Activated CD4-positive, alpha-beta T cell treated with anti-CD3 and anti-CD28 coated beads, Interleukin-10, Interleukin-2, amounts not matched to agents 100 ng/mL and 50 ng/mL, durations not matched to agents 16 hours and 8 hours (primary cell): ENCODE results near the gene SDHC.
"Not testable (repeated sequence)": the region's sequence is repeated elsewhere in the genome, so short reads cannot be mapped to it uniquely, and the experiment has no call there.

Source experiments
- DNase-seq: peaks from one replicate; pipeline ENCODE4 v3.0.0-alpha.2; 2020

Gene SDHC

DNA sequence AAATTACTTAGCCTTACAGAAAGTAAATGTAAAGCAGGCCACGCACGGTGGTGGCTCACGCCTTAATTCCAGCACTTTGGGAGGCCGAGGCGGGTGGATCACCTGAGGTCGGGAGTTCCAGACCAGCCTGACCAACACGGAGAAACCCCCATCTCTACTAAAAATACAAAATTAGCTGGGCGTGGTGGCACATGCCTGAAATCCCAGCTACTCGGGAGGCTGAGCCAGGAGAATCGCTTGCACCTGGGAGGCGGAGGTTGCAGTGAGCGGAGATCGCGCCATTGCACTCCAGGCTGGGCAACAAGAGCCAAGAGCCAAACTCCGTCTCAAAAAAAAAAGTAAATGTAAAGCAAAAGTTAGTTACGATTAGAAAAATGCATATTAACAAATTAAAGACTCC lies 75.0 kb downstream of the SDHC start:
- DNase-seq = not testable (repeated sequence)

- DNase-seq = peak; percentile 95
Observed at GRCh38 chr1:161389691-161390558, 75.7 kb downstream of the SDHC start.

DNA sequence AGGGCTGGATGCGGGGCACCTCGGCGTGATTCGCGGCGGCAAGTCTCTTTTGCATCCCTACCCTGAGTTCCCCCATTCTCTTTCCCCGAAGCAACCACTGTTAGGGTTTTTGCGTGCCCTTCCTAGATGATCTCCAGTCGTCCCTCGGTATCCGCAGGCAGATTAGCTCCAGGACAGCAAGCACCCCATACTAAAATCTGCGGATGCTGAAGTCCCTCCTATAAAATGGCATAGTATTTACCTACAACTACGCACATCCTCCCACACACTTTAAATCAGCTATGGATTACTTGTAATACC lies 76.3 kb downstream of the SDHC start:
- no peak for DNase-seq

DNA sequence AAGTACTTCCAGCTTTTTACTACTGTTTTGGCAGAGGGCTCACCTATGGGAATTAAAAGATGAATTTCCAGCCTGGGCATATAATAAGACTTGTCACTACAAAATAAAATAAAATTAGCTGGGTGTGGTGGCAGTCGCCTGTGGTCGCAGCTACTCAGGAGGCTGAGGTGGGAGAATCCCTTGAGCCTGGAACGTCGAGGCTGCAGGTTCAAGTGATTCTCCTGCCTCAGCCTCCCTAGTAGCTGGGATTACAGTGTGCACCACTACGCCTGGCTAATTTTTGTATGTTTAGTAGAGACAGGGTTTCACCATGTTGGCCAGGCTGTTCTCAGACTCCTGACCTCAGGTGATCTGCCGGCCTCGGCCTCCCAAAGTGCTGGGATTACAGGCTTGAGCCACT lies 77.0 kb downstream of the SDHC start:
- DNase-seq = not testable (repeated sequence)

DNA sequence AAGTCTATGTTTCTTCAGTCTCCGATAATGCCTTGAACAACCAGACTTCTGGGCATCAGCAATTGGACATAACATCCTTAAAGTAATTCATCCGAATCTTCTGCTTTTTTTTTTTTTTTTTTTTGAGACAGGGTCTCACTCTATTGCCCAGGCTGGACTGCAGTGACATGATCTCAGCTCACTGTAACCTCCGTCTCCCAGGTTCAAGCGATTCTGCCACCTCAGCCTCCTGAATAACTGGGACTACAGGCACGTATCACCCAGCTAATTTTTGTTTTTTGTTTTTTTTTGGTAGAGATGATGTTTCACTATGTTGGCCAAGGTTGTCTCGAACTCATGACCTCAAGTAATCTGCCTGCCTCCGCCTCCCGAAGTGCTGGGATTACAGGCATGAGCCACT lies 77.4 kb downstream of the SDHC start:
- DNase-seq = no peak

- no peak for DNase-seq
Observed at GRCh38 chr1:161393151-161393550, 79.0 kb downstream of the SDHC start.

DNA sequence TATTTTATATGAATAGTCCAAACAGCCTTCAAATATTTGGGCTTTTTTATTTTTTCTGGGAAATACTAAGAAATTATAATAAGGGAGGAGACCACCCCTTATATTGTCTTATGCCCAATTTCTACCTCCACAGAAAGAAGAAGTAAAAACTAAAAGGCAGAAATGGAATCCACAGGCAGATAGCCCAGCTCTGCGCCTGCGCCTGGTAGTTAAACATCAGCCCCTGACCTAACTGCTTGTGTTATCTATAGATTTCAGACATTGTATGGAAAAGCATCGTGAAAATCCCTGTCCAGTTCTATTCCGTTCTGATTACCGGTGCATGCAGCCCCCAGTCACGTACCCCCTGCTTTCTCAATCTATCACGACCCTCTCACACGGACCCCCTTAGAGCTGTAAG lies 82.9 kb downstream of the SDHC start:
- DNase-seq = not testable (repeated sequence)

DNA sequence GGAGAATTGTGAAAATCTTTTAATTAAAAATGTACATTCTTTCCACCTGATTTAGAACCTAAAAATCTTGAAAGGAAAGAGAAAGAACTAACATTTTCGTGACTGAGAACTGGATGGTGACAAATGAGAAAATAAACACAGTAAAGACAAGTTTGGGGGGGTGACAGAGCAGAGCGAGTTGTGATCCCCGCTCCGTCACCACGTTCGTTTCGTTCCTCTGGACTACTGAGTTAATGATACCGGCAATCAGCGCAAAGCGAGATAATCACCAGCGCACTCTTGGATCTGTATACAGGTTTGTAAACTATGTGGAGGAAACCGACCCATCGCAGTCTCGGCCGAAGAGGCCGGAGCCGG lies 84.7 kb downstream of the SDHC start:
- DNase-seq = no peak

DNA sequence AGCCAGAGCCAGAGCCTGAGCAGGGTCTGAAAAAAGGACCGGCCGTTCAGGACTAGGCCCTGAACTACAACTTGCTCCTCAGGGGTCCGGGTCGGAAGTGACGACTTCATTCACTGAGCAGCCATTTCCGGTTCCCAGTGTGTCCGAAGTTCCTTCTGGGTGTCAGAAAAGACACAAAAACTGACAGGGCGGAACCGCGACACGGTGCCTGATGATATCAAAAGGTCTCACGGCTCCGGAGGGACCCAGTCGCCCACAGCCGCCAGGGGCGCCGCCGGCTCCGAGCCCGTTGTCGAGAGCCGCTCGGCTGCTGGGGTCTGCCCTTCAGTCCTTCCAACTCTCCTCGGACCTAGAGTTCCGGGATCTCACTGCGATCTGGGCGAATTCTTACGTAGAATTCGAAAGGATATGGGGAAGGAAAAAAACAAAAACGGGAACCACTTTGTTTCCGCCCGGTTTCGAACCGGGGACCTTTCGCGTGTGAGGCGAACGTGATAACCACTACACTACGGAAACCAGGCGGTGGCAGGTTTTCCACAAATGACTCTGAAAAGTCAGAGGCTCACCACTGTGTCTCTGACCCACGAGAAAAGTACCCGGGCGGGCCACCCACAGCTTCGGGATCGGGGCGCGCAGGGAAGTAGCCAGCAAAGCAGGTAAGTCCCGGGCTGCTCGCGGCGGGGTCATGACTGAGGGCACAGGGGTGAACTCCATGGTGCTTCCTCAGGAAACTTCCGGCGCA lies 85.2 kb downstream of the SDHC start:
- peak; percentile 93 for DNase-seq

GRCh38 chr1:161402446-161402845 lies 88.3 kb downstream of the SDHC start:
- DNase-seq = no peak

DNA sequence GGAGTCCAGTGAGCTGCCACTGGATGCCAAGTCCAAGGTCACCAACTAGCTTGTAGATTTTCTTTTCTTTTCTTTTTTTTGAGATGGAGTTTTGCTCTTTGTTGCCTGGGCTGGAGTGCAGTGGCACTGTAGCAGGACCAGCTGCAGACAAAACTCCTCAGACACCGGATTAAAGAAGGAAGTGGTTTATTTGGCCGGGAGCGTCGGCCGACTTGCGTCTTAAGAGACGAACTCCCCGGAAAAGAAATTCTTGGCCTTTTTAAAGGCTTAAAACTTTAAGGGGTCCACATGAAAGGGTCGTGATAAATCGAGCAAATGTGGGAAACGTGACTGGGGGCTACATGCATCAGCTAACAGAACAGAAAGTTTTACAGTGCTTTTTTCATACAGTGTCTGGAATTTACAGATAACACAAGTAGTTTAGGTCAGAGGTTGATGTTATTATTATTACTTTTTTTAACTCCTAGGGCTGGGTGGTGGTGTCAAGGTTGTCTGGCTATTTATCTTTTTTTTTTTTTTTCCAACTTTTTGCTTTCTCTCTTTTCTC lies 89.9 kb downstream of the SDHC start:
- DNase-seq = no peak

DNA sequence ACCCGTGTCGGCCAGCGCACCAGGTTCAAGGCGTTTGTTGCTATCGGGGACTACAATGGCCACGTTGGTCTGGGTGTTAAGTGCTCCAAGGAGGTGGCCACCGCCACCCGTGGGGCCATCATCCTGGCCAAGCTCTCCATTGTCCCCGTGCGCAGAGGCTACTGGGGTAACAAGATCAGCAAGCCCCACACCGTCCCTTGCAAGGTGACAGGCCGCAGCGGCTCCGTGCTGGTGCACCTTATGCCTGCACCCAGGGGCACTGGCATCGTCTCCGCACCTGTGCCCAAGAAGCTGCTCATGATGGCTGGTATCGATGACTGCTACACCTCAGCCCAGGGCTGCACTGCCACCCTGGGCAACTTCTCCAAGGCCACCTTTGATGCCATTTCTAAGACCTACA lies 92.4 kb downstream of the SDHC start:
- DNase-seq = not testable (repeated sequence)

GRCh38 chr1:161407451-161407985 lies 93.3 kb downstream of the SDHC start:
- no peak for DNase-seq

DNA sequence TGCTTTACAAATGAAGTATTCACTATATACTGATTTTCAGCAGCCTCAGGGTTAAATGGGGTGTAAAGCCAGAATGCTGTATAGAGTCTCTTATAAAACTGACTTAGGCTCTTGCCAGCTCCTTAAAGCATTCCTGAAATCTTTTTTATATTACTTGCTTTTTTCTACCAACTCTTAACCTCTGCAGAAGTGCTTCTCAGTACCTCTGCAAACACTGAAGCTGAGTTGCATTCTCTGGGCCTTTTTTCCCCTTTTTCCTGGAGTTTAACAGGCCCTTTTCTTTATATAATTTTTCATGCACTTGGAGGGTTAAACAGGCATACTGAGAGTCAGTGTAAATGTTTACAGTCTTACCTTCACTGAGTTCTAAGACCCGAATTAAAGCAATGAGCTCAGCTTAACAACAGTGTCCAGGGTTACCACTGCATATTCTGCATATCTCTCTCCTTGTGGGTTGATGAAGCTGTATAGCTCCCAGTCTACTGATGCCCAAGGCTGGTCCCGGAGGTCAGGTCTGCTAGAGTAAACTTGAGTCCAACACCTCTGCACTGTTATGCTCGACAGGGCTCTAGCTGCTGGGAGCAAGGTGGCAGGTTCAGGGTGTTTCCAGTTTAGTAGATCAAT lies 94.4 kb downstream of the SDHC start:
- DNase-seq = no peak

GRCh38 chr1:161409848-161410635 lies 95.9 kb downstream of the SDHC start:
- peak; percentile 73 for DNase-seq

DNA sequence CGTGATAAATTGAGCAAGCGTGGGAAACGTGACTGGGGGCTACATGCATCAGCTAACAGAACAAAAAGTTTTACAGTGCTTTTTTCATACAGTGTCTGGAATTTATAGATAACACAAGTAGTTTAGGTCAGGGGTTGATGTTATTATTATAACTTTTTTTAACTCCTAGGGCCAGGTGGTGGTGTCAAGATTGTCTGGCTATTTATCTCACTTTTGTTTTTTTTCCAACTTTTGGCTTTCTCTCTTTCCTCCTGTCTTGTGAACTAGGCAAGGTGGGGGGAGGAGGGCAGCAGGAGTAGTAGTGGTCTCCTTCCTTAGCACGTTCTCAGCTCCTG lies 96.4 kb downstream of the SDHC start:
- DNase-seq = not testable (repeated sequence)
